Neural cell (in vitro differentiated cells): ENCODE data around the gene CAGE1. TPM values are rescaled to one million over a fixed set of nuclear protein-coding genes. Genes with fewer than 3 reads are reported as not detected.

Experiments used
- H2AFZ ChIP-seq: fragments of 200-600, 300-800 bp; sonication (generic), shearing (Covaris generic); 2 replicates; pipeline ENCODE4 v1.6.0; 2014; ENCODE audit warnings: low read depth, mild to moderate bottlenecking, antibody characterized with exemption, low read length, moderate library complexity
- H3F3A ChIP-seq: fragments of 200-600 bp; shearing (Covaris generic); 2 replicates; pipeline ENCODE4 v1.6.1; 2016; ENCODE audit warnings: mild to moderate bottlenecking, moderate library complexity, mixed read lengths, antibody characterized with exemption, low read length; ENCODE audit not compliant: insufficient read depth, poor library complexity, severe bottlenecking
- H3K27ac ChIP-seq: fragments of 200-600, 300-800 bp; sonication (generic), shearing (Covaris generic); 2 replicates; pipeline ENCODE4 v1.5.1; 2014; ENCODE audit warnings: mild to moderate bottlenecking, low read length, moderate library complexity
- H3K27me3 ChIP-seq: fragments of 300-800, 200-600 bp; sonication (generic), shearing (Covaris generic); 2 replicates; pipeline ENCODE4 v1.6.0; 2014; ENCODE audit warnings: mild to moderate bottlenecking, low read depth, low read length, moderate library complexity; ENCODE audit not compliant: insufficient read depth
- H3K36me3 ChIP-seq: fragments of 300-800, 200-600 bp; sonication (generic), shearing (Covaris generic); 2 replicates; pipeline ENCODE4 v1.5.1; 2014; ENCODE audit warnings: mild to moderate bottlenecking, antibody characterized with exemption, low read length, moderate library complexity; ENCODE audit not compliant: insufficient read depth
- H3K4me2 ChIP-seq: fragments of 300-800, 200-600 bp; sonication (generic), shearing (Covaris generic); 2 replicates; pipeline ENCODE4 v1.6.0; 2014; ENCODE audit warnings: mild to moderate bottlenecking, low read length
- H3K4me3 ChIP-seq: fragments of 300-800, 200-600 bp; sonication (generic), shearing (Covaris generic); 2 replicates; pipeline ENCODE4 v1.5.1; 2014; ENCODE audit warnings: mild to moderate bottlenecking, low read length, moderate library complexity
- H3K79me2 ChIP-seq: fragments of 200-600 bp; shearing (Covaris generic); replicated peaks from 2 replicates; pipeline ENCODE4 v1.6.0; 2014; ENCODE audit warnings: mild to moderate bottlenecking, low read length, moderate library complexity; ENCODE audit not compliant: insufficient read depth
- H3K9ac ChIP-seq: fragments of 300-800, 200-600 bp; sonication (generic), shearing (Covaris generic); 2 replicates; pipeline ENCODE4 v1.6.1; 2016; ENCODE audit warnings: mild to moderate bottlenecking, low read length, mixed read lengths
- H3K9me2 ChIP-seq: fragments of 200-600 bp; shearing (Covaris generic); 2 replicates; pipeline ENCODE4 v1.6.1; 2016; ENCODE audit warnings: mild to moderate bottlenecking, low read length, mixed read lengths; ENCODE audit not compliant: insufficient read depth
- H3K9me3 ChIP-seq: fragments of 200-600, 300-800 bp; sonication (generic), shearing (Covaris generic); 2 replicates; pipeline ENCODE4 v1.6.1; 2016; ENCODE audit warnings: mild to moderate bottlenecking, mixed run types, low read length, moderate library complexity, mixed read lengths
- H4K20me1 ChIP-seq: fragments of 200-600 bp; shearing (Covaris generic); 2 replicates; pipeline ENCODE4 v1.6.1; 2016; ENCODE audit warnings: mild to moderate bottlenecking, mixed run types; ENCODE audit not compliant: insufficient read depth
- EP300 ChIP-seq: fragments of 450-650 bp; conservative IDR thresholded peaks from 2 replicates; pipeline ENCODE4 v1.6.1; 2014; ENCODE audit warnings: antibody characterized with exemption, mild to moderate bottlenecking, moderate library complexity; ENCODE audit not compliant: poor library complexity, severe bottlenecking
- EZH2 ChIP-seq: fragments of 200-600, 300-800 bp; shearing (Covaris generic), sonication (generic); IDR thresholded peaks from 2 replicates; pipeline ENCODE4 v1.6.1; 2014; ENCODE audit warnings: antibody characterized with exemption, low read length, borderline replicate concordance, mild to moderate bottlenecking; ENCODE audit not compliant: insufficient read depth, poor library complexity, severe bottlenecking
- MXI1 ChIP-seq: fragments of 450-650 bp; conservative IDR thresholded peaks from 2 replicates; pipeline ENCODE4 v1.6.1; 2014; ENCODE audit warnings: antibody characterized with exemption, mild to moderate bottlenecking; ENCODE audit not compliant: poor library complexity, severe bottlenecking
- POLR2AphosphoS5 ChIP-seq: IDR thresholded peaks from 2 replicates; pipeline ENCODE4 v1.6.1; 2012
- RAD21 ChIP-seq: fragments of 450-650 bp; conservative IDR thresholded peaks from 2 replicates; pipeline ENCODE4 v1.6.1; 2014; ENCODE audit warnings: antibody characterized with exemption, mild to moderate bottlenecking, moderate library complexity
- SMC3 ChIP-seq: fragments of 450-650 bp; conservative IDR thresholded peaks from 2 replicates; pipeline ENCODE4 v1.6.1; 2014; ENCODE audit warnings: antibody characterized with exemption, mild to moderate bottlenecking, moderate library complexity; ENCODE audit not compliant: poor library complexity
- TAF1 ChIP-seq: IDR thresholded peaks from 2 replicates; pipeline ENCODE4 v1.6.1; 2012; ENCODE audit warnings: low read depth
- polyA plus RNA-seq: library from polyadenylated mRNA; depleted of rRNA; stranded (reverse); fragments of >200 nt; gene quantifications from 2 replicates; pipeline ENCODE4 v1.2.3, GENCODE V29; 2014
- TF ChIP-seq, protein P1 (sequence below): fragments of 450-650 bp; IDR thresholded peaks from 2 replicates; pipeline ENCODE4 v1.5.1; 2014; ENCODE audit warnings: antibody characterized with exemption, mild to moderate bottlenecking, moderate library complexity; ENCODE audit not compliant: poor library complexity, severe bottlenecking
- TF ChIP-seq, protein P2 (sequence below): IDR thresholded peaks from 2 replicates; pipeline ENCODE4 v1.6.1; 2012; ENCODE audit warnings: borderline replicate concordance

The CAGE1 gene
- polyA plus RNA-seq, 1 donor from 2014 or later: not detected

DNA sequence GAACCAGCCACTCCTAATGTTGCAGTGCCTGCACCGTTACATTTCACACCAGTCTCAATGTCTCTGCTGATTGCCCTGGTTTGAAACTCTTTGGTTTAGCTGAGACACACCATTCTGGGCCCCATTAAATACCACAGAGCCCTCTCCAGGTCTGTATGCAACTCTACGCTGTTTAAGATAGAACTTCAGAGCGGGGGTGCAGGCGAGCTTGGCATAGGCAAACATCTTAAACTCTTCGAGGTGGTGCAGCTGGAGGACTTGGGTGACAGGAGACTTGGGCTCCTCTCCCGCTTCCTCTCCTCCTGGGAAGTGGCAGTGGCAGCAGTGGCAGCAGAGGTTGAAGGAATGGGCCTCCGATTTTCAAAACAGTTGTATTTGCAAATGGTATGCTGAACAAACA is 58.1 kb downstream of the CAGE1 start:
- H3K36me3 ChIP-seq: no peaks in the 10 kb centered on the region
- no peaks in the 10 kb centered on the region for H4K20me1 ChIP-seq
- no peak overlapping the region for H3K9ac ChIP-seq
- H3K9me3 ChIP-seq: no peaks in the 10 kb centered on the region
- TF ChIP-seq, protein P1, sequence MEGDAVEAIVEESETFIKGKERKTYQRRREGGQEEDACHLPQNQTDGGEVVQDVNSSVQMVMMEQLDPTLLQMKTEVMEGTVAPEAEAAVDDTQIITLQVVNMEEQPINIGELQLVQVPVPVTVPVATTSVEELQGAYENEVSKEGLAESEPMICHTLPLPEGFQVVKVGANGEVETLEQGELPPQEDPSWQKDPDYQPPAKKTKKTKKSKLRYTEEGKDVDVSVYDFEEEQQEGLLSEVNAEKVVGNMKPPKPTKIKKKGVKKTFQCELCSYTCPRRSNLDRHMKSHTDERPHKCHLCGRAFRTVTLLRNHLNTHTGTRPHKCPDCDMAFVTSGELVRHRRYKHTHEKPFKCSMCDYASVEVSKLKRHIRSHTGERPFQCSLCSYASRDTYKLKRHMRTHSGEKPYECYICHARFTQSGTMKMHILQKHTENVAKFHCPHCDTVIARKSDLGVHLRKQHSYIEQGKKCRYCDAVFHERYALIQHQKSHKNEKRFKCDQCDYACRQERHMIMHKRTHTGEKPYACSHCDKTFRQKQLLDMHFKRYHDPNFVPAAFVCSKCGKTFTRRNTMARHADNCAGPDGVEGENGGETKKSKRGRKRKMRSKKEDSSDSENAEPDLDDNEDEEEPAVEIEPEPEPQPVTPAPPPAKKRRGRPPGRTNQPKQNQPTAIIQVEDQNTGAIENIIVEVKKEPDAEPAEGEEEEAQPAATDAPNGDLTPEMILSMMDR: no peak
- TF ChIP-seq EP300 (no peak), EZH2 (no peak), TAF1 (no peak), POLR2AphosphoS5 (no peak), RAD21 (no peak), SMC3 (no peak), MXI1 (no peak)
- TF ChIP-seq, protein P2, sequence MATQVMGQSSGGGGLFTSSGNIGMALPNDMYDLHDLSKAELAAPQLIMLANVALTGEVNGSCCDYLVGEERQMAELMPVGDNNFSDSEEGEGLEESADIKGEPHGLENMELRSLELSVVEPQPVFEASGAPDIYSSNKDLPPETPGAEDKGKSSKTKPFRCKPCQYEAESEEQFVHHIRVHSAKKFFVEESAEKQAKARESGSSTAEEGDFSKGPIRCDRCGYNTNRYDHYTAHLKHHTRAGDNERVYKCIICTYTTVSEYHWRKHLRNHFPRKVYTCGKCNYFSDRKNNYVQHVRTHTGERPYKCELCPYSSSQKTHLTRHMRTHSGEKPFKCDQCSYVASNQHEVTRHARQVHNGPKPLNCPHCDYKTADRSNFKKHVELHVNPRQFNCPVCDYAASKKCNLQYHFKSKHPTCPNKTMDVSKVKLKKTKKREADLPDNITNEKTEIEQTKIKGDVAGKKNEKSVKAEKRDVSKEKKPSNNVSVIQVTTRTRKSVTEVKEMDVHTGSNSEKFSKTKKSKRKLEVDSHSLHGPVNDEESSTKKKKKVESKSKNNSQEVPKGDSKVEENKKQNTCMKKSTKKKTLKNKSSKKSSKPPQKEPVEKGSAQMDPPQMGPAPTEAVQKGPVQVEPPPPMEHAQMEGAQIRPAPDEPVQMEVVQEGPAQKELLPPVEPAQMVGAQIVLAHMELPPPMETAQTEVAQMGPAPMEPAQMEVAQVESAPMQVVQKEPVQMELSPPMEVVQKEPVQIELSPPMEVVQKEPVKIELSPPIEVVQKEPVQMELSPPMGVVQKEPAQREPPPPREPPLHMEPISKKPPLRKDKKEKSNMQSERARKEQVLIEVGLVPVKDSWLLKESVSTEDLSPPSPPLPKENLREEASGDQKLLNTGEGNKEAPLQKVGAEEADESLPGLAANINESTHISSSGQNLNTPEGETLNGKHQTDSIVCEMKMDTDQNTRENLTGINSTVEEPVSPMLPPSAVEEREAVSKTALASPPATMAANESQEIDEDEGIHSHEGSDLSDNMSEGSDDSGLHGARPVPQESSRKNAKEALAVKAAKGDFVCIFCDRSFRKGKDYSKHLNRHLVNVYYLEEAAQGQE: no peak
- no peaks in the 10 kb centered on the region for H3K79me2 ChIP-seq
- H3K27ac ChIP-seq: no peak overlapping the region
- H3K4me2 ChIP-seq: no peak overlapping the region
- no peak overlapping the region for H2AFZ ChIP-seq
- H3K27me3 ChIP-seq: no peaks in the 10 kb centered on the region
- H3F3A ChIP-seq: no peaks in the 10 kb centered on the region
- H3K9me2 ChIP-seq: no peaks in the 10 kb centered on the region
- H3K4me3 ChIP-seq: no peak overlapping the region

DNA sequence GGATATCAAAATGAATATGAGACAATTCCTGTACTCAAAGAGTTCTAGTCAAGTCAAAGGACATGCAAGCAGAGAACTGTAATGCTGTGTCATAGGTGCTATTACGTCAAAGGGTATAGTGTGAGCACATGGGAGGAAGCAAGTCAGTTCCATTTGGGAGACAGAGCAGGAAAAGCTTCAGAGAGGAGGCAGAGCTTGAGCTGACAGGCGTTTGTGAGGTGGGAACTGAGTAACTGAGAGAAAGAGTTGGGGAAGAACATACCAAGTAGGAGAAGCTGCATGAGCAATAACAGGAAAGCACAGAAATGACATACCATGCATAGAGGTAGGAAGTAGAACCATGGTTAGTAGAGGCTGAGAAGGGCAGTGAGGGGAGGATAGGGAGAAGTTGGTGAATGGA is 61.3 kb downstream of the CAGE1 start:
- TF ChIP-seq RAD21 (no peak), MXI1 (no peak), EZH2 (no peak), SMC3 (no peak), EP300 (no peak), TAF1 (no peak), POLR2AphosphoS5 (no peak)
- TF ChIP-seq, protein P2: no peak
- TF ChIP-seq, protein P1: no peak
- H3K9me3 ChIP-seq: no peaks in the 10 kb centered on the region
- H3F3A ChIP-seq: no peaks in the 10 kb centered on the region
- no peaks in the 10 kb centered on the region for H3K27me3 ChIP-seq
- H3K9me2 ChIP-seq: no peaks in the 10 kb centered on the region
- no peak overlapping the region for H3K9ac ChIP-seq
- no peaks in the 10 kb centered on the region for H3K36me3 ChIP-seq
- H4K20me1 ChIP-seq: no peaks in the 10 kb centered on the region
- H3K4me3 ChIP-seq: no peak overlapping the region
- H3K79me2 ChIP-seq: no peaks in the 10 kb centered on the region
- H2AFZ ChIP-seq: no peak overlapping the region
- no peak overlapping the region for H3K4me2 ChIP-seq
- no peak overlapping the region for H3K27ac ChIP-seq
